ENCODE results near the gene ATRAID.

The ATRAID gene

DNA sequence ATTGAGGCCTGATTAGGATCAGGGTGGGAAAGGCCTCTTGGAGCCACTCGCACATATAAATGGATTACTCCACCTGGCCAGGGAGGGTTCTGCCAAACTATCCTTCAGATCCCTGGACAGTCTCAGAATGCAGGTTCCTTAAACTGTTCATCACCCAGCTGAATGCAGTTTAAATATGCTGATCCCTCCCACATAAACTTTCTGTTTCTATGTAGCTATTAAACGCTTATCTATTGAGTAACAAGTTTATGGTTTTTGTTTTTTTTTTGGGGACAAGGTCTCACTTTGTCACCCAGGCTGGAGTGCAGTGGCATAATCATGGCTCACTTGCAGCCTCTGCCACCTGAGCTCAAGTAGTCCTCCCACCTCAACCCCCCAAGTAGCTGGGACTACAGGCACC is 7.2 kb downstream of the ATRAID start:
- no peaks in the 10 kb centered on the region for H3K27me3 ChIP-seq (ENCODE audit: control insufficient read depth, insufficient read depth, low read length, poor library complexity, severe bottlenecking)
- 96 to 99% methylated on average over 2 of the region's 2 CpGs for WGBS, 2 experiments
- H3K4me3 ChIP-seq (ENCODE audit: insufficient read depth, low read depth, low read length) = no peak overlapping the region
- H3K36me3 ChIP-seq (ENCODE audit: control insufficient read depth, insufficient read depth, low read length) = peaks cover 37% of the 10 kb centered on the region
- no peaks in the 10 kb centered on the region for H3K9me3 ChIP-seq (ENCODE audit: control insufficient read depth, low read length)
- H3K4me1 ChIP-seq (ENCODE audit: control insufficient read depth, insufficient read depth, low read length) = peaks cover 5% of the 10 kb centered on the region
- no peak overlapping the region for H3K27ac ChIP-seq (ENCODE audit: insufficient read depth, low read depth, low read length, poor library complexity, severe bottlenecking)

DNA sequence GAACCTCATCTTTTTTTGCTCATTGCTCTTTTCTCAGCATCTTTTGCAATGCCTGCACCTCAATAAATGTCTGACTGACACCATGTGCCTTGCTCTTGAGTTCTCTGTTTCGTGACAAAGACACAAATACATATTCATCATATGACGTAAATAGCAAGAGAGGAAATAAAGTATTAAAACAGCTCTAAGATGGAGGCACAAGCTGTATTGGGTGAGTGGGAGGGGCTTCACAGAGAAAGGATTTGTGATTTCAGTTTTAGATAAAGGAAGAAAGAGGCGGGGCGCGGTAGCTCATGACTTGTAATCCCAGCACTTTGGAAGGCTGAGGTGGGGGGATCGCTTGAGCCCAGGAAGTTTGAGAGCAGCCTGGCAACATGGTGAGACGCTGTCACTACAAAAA is 8.2 kb downstream of the ATRAID start:
- Histone ChIP-seq H3K4me1 (ENCODE audit: control insufficient read depth, insufficient read depth, low read length) (peaks cover 5% of the 10 kb centered on the region), H3K27ac (ENCODE audit: insufficient read depth, low read depth, low read length, poor library complexity, severe bottlenecking) (no peak overlapping the region), H3K9me3 (ENCODE audit: control insufficient read depth, low read length) (no peaks in the 10 kb centered on the region), H3K4me3 (ENCODE audit: insufficient read depth, low read depth, low read length) (no peak overlapping the region), H3K27me3 (ENCODE audit: control insufficient read depth, insufficient read depth, low read length, poor library complexity, severe bottlenecking) (no peaks in the 10 kb centered on the region), H3K36me3 (ENCODE audit: control insufficient read depth, insufficient read depth, low read length) (peaks cover 42% of the 10 kb centered on the region)
- 95 to 99% methylated on average over 6 to 7 of the region's 7 CpGs for WGBS, 2 experiments

DNA sequence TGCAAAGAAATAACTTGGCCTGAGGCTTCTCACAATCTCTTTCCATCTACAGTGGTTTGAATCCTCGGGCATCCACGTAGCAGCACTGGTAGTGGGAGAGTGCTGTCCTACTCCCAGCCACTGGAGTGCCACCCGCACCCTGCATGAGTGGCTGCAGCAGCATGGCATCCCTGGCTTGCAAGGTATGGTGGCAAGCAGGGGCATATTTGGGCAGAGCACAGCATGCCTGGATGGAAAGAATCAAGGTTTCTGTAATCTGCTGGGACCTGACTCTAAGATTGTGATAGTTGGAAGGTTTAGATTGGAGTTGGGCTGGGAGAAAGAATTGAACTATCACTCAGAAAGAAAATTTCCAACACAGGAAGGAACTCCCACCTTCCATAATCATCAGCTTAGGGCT is 9.3 kb downstream of the ATRAID start:
- no peaks in the 10 kb centered on the region for H3K9me3 ChIP-seq (ENCODE audit: control insufficient read depth, low read length)
- peaks cover 5% of the 10 kb centered on the region for H3K4me1 ChIP-seq (ENCODE audit: control insufficient read depth, insufficient read depth, low read length)
- no peak overlapping the region for H3K4me3 ChIP-seq (ENCODE audit: insufficient read depth, low read depth, low read length)
- H3K27ac ChIP-seq (ENCODE audit: insufficient read depth, low read depth, low read length, poor library complexity, severe bottlenecking) = no peak overlapping the region
- no peaks in the 10 kb centered on the region for H3K27me3 ChIP-seq (ENCODE audit: control insufficient read depth, insufficient read depth, low read length, poor library complexity, severe bottlenecking)
- WGBS, 2 experiments = 93 to 98% methylated on average over 3 of the region's 3 CpGs
- H3K36me3 ChIP-seq (ENCODE audit: control insufficient read depth, insufficient read depth, low read length) = peaks cover 51% of the 10 kb centered on the region

DNA sequence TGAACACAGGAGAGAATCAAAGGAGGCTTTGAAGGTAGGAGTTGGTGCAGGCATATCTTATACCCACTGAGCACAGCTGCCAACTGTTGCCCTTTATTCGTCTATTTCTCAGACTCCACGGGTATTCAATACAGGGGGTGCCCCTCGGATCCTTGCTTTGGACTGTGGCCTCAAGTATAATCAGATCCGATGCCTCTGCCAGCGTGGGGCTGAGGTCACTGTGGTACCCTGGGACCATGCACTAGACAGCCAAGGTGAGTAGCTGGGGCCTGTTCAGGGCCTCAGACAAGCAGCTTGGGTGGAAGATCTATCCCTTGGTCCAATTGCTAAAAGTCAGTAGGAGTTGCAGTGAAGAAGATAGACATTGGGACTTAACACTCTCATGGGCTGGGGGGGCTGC is 10.6 kb downstream of the ATRAID start:
- 95% methylated on average over 5 of the region's 5 CpGs for WGBS, 2 experiments
- Histone ChIP-seq H3K4me3 (ENCODE audit: insufficient read depth, low read depth, low read length) (no peak overlapping the region), H3K27me3 (ENCODE audit: control insufficient read depth, insufficient read depth, low read length, poor library complexity, severe bottlenecking) (no peaks in the 10 kb centered on the region), H3K9me3 (ENCODE audit: control insufficient read depth, low read length) (no peaks in the 10 kb centered on the region), H3K4me1 (ENCODE audit: control insufficient read depth, insufficient read depth, low read length) (peaks cover 5% of the 10 kb centered on the region), H3K36me3 (ENCODE audit: control insufficient read depth, insufficient read depth, low read length) (peaks cover 64% of the 10 kb centered on the region), H3K27ac (ENCODE audit: insufficient read depth, low read depth, low read length, poor library complexity, severe bottlenecking) (no peak overlapping the region)

DNA sequence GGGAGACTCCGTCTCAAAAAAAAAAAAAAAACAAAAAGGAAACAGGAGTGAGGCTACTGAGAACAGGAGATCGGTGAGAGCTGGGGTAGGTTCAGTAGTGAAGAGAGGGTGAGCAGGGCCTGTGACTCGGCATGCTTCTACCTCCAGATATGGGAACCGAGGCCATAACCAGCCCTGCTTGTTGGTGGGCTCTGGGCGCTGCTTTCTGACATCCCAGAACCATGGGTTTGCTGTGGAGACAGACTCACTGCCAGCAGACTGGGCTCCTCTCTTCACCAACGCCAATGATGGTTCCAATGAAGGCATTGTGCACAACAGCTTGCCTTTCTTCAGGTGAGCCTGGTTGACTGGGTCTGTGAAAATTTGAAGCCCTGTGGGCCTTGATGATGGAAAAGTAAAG is 11.6 kb downstream of the ATRAID start:
- no peak overlapping the region for H3K27ac ChIP-seq (ENCODE audit: insufficient read depth, low read depth, low read length, poor library complexity, severe bottlenecking)
- peaks cover 73% of the 10 kb centered on the region for H3K36me3 ChIP-seq (ENCODE audit: control insufficient read depth, insufficient read depth, low read length)
- no peak overlapping the region for H3K4me3 ChIP-seq (ENCODE audit: insufficient read depth, low read depth, low read length)
- H3K9me3 ChIP-seq (ENCODE audit: control insufficient read depth, low read length) = no peaks in the 10 kb centered on the region
- H3K4me1 ChIP-seq (ENCODE audit: control insufficient read depth, insufficient read depth, low read length) = peaks cover 2% of the 10 kb centered on the region
- H3K27me3 ChIP-seq (ENCODE audit: control insufficient read depth, insufficient read depth, low read length, poor library complexity, severe bottlenecking) = no peaks in the 10 kb centered on the region
- WGBS, 2 experiments = 97% methylated on average over 6 of the region's 6 CpGs

DNA sequence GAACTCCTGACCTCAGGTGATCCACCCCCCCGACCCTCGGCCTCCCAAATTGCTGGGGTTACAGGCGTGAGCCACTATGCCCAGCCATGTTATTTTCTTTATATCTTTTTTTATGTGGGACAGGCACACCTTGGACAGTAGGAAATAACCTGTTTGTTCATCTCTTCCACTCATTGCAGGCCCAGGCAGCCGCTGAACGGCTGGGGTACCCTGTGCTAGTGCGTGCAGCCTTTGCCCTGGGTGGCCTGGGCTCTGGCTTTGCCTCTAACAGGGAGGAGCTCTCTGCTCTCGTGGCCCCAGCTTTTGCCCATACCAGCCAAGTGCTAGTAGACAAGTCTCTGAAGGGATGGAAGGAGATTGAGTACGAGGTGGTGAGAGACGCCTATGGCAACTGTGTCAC is 13.7 kb downstream of the ATRAID start:
- Histone ChIP-seq H3K4me3 (ENCODE audit: insufficient read depth, low read depth, low read length) (no peak overlapping the region), H3K9me3 (ENCODE audit: control insufficient read depth, low read length) (no peaks in the 10 kb centered on the region), H3K36me3 (ENCODE audit: control insufficient read depth, insufficient read depth, low read length) (peaks cover 85% of the 10 kb centered on the region), H3K4me1 (ENCODE audit: control insufficient read depth, insufficient read depth, low read length) (no peaks in the 10 kb centered on the region), H3K27ac (ENCODE audit: insufficient read depth, low read depth, low read length, poor library complexity, severe bottlenecking) (no peak overlapping the region), H3K27me3 (ENCODE audit: control insufficient read depth, insufficient read depth, low read length, poor library complexity, severe bottlenecking) (no peaks in the 10 kb centered on the region)
- WGBS, 2 experiments = 94 to 95% methylated on average over 9 of the region's 9 CpGs

DNA sequence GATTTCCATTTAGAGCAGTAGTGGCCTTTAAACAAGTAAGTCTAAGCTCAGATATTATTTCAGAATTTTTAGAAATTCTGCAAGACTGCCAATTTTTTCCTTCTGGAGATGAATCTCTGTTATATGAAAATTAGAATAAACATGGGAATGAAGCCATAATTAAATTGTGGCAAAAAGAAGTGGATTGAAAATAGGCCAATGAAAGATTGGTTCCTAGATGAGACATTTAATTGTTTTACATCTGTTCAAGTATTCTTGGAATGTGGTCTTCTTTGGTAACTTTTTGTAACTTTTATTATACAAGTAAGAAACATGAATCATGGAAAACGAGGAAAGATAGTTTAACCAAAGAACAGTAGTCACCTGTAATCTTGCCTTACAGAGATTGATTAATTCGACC is 15.7 kb downstream of the ATRAID start:
- 96 to 98% methylated on average over 2 of the region's 2 CpGs for WGBS, 2 experiments
- no peaks in the 10 kb centered on the region for H3K9me3 ChIP-seq (ENCODE audit: control insufficient read depth, low read length)
- H3K4me3 ChIP-seq (ENCODE audit: insufficient read depth, low read depth, low read length) = no peak overlapping the region
- H3K36me3 ChIP-seq (ENCODE audit: control insufficient read depth, insufficient read depth, low read length) = peaks cover 80% of the 10 kb centered on the region
- no peaks in the 10 kb centered on the region for H3K27me3 ChIP-seq (ENCODE audit: control insufficient read depth, insufficient read depth, low read length, poor library complexity, severe bottlenecking)
- no peak overlapping the region for H3K27ac ChIP-seq (ENCODE audit: insufficient read depth, low read depth, low read length, poor library complexity, severe bottlenecking)
- H3K4me1 ChIP-seq (ENCODE audit: control insufficient read depth, insufficient read depth, low read length) = no peaks in the 10 kb centered on the region

DNA sequence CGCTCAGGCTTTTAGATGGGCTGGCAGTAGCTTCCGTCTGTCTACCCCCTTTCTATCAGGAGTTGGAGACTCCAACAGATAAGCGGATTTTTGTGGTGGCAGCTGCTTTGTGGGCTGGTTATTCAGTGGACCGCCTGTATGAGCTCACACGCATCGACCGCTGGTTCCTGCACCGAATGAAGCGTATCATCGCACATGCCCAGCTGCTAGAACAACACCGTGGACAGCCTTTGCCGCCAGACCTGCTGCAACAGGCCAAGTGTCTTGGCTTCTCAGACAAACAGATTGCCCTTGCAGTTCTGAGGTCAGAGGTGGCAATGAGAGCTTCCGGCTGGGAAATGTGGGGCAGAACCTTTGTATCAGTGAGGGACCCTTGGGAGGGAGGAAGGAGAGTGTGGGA is 20.1 kb downstream of the ATRAID start:
- 94 to 95% methylated on average over 13 of the region's 13 CpGs for WGBS, 2 experiments
- Histone ChIP-seq H3K36me3 (ENCODE audit: control insufficient read depth, insufficient read depth, low read length) (peaks cover 78% of the 10 kb centered on the region), H3K4me3 (ENCODE audit: insufficient read depth, low read depth, low read length) (no peak overlapping the region), H3K4me1 (ENCODE audit: control insufficient read depth, insufficient read depth, low read length) (no peaks in the 10 kb centered on the region), H3K27ac (ENCODE audit: insufficient read depth, low read depth, low read length, poor library complexity, severe bottlenecking) (no peak overlapping the region), H3K9me3 (ENCODE audit: control insufficient read depth, low read length) (no peaks in the 10 kb centered on the region), H3K27me3 (ENCODE audit: control insufficient read depth, insufficient read depth, low read length, poor library complexity, severe bottlenecking) (no peaks in the 10 kb centered on the region)

DNA sequence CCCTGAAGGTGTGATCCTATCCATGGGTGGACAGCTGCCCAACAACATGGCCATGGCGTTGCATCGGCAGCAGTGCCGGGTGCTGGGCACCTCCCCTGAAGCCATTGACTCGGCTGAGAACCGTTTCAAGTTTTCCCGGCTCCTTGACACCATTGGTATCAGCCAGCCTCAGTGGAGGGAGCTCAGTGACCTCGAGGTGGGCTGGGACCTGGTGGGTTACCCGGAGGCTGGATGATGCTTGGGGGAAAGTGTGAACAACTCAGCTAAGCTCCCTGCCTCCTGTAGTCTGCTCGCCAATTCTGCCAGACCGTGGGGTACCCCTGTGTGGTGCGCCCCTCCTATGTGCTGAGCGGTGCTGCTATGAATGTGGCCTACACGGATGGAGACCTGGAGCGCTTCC is 21.5 kb downstream of the ATRAID start:
- Histone ChIP-seq H3K27ac (ENCODE audit: insufficient read depth, low read depth, low read length, poor library complexity, severe bottlenecking) (no peak overlapping the region), H3K4me1 (ENCODE audit: control insufficient read depth, insufficient read depth, low read length) (no peaks in the 10 kb centered on the region), H3K4me3 (ENCODE audit: insufficient read depth, low read depth, low read length) (no peak overlapping the region), H3K36me3 (ENCODE audit: control insufficient read depth, insufficient read depth, low read length) (peaks cover 77% of the 10 kb centered on the region), H3K9me3 (ENCODE audit: control insufficient read depth, low read length) (no peaks in the 10 kb centered on the region), H3K27me3 (ENCODE audit: control insufficient read depth, insufficient read depth, low read length, poor library complexity, severe bottlenecking) (no peaks in the 10 kb centered on the region)
- WGBS, 2 experiments = 96 to 98% methylated on average over 14 of the region's 14 CpGs

DNA sequence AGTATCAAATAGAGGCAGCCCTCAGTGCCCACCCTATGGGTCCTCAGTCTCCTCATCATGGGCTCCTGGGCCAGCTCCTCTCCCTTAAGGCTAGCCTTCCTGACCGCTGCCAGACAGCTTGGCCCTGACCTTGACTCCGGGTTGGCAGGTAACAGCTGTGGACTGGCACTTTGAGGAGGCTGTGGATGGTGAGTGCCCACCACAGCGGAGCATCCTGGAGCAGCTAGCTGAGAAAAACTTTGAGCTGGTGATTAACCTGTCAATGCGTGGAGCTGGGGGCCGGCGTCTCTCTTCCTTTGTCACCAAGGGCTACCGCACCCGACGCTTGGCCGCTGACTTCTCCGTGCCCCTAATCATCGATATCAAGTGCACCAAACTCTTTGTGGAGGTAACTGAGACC is 24.3 kb downstream of the ATRAID start:
- WGBS, 2 experiments = 95 to 96% methylated on average over 12 of the region's 12 CpGs
- H3K27ac ChIP-seq (ENCODE audit: insufficient read depth, low read depth, low read length, poor library complexity, severe bottlenecking) = no peak overlapping the region
- H3K4me3 ChIP-seq (ENCODE audit: insufficient read depth, low read depth, low read length) = no peak overlapping the region
- peaks cover 87% of the 10 kb centered on the region for H3K36me3 ChIP-seq (ENCODE audit: control insufficient read depth, insufficient read depth, low read length)
- no peaks in the 10 kb centered on the region for H3K27me3 ChIP-seq (ENCODE audit: control insufficient read depth, insufficient read depth, low read length, poor library complexity, severe bottlenecking)
- no peaks in the 10 kb centered on the region for H3K9me3 ChIP-seq (ENCODE audit: control insufficient read depth, low read length)
- no peaks in the 10 kb centered on the region for H3K4me1 ChIP-seq (ENCODE audit: control insufficient read depth, insufficient read depth, low read length)

DNA sequence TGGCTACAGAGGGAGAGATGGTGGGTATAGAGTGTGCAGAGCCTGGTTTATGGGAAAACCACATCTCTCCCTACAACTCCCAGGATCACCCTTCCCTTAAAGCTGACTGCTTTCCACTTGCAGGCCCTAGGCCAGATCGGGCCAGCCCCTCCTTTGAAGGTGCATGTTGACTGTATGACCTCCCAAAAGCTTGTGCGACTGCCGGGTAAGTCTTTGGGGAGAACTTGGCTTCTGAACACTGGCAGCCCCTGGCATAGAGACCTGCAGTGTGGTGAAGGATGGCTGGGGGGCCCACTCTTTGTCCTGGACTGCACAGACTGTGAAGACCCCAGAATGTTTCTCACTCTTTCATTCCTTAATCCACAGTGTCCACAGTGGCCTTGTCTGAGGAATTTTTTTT is 24.8 kb downstream of the ATRAID start:
- peaks cover 88% of the 10 kb centered on the region for H3K36me3 ChIP-seq (ENCODE audit: control insufficient read depth, insufficient read depth, low read length)
- 97 to 98% methylated on average over 3 of the region's 3 CpGs for WGBS, 2 experiments
- H3K4me1 ChIP-seq (ENCODE audit: control insufficient read depth, insufficient read depth, low read length) = no peaks in the 10 kb centered on the region
- H3K27ac ChIP-seq (ENCODE audit: insufficient read depth, low read depth, low read length, poor library complexity, severe bottlenecking) = no peak overlapping the region
- no peaks in the 10 kb centered on the region for H3K9me3 ChIP-seq (ENCODE audit: control insufficient read depth, low read length)
- H3K27me3 ChIP-seq (ENCODE audit: control insufficient read depth, insufficient read depth, low read length, poor library complexity, severe bottlenecking) = no peaks in the 10 kb centered on the region
- H3K4me3 ChIP-seq (ENCODE audit: insufficient read depth, low read depth, low read length) = no peak overlapping the region
